T-helper 2 cell treated with Interferon-gamma antibody and Interleukin-4, amounts not matched to agents 5 μg/mL and 100 μg/mL, for 36 hours (primary cell): ENCODE data around the gene GSE1.

ENCODE experiments used
- DNase-seq: peaks from one replicate; pipeline ENCODE4 v3.0.0; 2021; ENCODE audit warnings: low spot score
- H3K27ac Mint-ChIP-seq: one replicate; pipeline ENCODE4 v1.8.0; 2021; ENCODE audit warnings: mild to moderate bottlenecking, mixed read lengths
- H3K27me3 Mint-ChIP-seq: one replicate; pipeline ENCODE4 v1.8.0; 2021; ENCODE audit warnings: low read depth, mixed read lengths
- H3K36me3 Mint-ChIP-seq: one replicate; pipeline ENCODE4 v1.8.0; 2021; ENCODE audit warnings: low read depth, mixed read lengths
- H3K4me1 Mint-ChIP-seq: one replicate; pipeline ENCODE4 v1.8.0; 2021; ENCODE audit warnings: low read depth, mixed read lengths
- H3K4me3 Mint-ChIP-seq: one replicate; pipeline ENCODE4 v1.8.0; 2022; ENCODE audit warnings: mild to moderate bottlenecking, moderate library complexity, mixed read lengths
- H3K9me3 Mint-ChIP-seq: one replicate; pipeline ENCODE4 v1.8.0; 2021; ENCODE audit warnings: mixed read lengths

The GSE1 gene

DNA sequence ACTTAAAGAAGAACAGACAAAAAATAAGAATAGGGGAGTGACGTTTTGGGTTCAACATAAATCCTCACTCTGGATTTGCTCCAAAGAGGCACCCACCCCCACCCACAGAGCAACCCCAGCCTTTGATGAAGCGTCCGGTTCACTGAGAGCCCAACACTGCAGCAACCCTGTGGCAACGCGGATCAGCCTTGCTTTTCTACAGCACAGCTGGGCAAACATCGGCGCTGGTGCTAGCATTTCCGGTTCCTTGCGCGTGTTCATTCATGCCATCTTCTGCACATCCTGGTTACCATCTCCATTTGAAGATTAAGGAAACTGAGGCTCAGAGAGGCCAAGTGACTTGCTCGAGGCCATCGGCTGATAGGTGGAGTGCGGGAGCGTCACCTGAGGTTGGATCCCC, 84.3 kb downstream of the GSE1 start:
- Mint-ChIP-seq H3K27me3 (no peaks in the 10 kb centered on the region), H3K4me1 (no peaks in the 10 kb centered on the region), H3K9me3 (no peaks in the 10 kb centered on the region), H3K4me3 (no peak overlapping the region), H3K36me3 (no peaks in the 10 kb centered on the region), H3K27ac (no peak overlapping the region)
- DNase-seq = no peak

DNA sequence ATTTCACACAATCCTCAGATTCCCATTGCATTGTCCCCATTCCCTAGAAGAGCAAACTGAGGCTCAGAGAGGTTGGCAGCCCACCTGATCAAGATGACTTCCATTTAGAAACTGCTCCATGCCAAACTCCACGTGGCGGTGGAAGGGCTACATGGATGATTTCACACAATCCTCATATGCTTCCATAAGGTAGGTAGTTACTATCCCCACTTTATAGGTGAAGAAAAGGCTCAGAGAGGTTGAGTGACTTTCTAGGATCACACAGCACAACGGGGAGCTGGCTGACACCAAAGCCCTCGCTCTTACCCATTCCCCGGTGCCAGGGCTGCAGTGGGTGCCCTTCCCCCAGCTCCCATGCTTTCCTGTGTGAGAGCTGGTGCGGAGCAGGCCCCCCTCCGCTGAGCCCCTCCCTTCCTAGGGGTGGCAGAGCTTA, 85.4 kb downstream of the GSE1 start:
- DNase-seq = no peak
- Mint-ChIP-seq H3K4me1 (no peaks in the 10 kb centered on the region), H3K4me3 (no peak overlapping the region), H3K9me3 (no peaks in the 10 kb centered on the region), H3K36me3 (no peaks in the 10 kb centered on the region), H3K27ac (no peak overlapping the region), H3K27me3 (no peaks in the 10 kb centered on the region)

DNA sequence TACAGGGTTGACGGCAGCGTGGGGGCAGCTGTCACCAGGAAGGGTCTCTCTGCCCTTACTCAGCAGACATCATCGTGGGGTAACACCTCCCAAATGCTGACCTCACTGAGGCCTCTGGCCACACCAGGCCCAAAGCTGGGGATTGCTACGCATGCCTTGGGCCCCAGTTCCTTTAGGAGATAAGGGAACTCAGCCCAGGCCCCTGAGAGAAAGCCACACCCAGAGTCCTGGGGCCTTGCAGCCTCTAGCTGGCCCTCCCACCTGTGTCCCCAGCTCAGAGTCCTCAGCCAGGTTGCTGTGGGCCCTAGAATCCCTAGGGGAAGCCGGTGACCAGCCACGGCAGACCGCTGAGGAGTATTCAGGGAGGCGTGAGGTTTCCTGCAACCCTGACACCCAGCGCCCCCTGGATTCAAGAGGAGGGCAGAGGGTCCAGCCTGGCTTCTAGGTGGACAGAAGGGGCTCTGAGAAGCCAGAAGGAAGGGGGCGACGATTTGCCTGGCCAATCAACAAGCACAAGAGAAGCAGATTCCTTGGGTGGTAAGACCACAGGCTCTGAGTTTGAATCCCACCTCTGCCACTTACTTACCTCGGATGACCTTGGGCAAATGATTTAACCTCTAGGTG, 85.9 kb downstream of the GSE1 start:
- Mint-ChIP-seq H3K27me3 (no peaks in the 10 kb centered on the region), H3K9me3 (no peaks in the 10 kb centered on the region), H3K36me3 (no peaks in the 10 kb centered on the region), H3K27ac (no peak overlapping the region), H3K4me1 (no peaks in the 10 kb centered on the region), H3K4me3 (no peak overlapping the region)
- no peak for DNase-seq

DNA sequence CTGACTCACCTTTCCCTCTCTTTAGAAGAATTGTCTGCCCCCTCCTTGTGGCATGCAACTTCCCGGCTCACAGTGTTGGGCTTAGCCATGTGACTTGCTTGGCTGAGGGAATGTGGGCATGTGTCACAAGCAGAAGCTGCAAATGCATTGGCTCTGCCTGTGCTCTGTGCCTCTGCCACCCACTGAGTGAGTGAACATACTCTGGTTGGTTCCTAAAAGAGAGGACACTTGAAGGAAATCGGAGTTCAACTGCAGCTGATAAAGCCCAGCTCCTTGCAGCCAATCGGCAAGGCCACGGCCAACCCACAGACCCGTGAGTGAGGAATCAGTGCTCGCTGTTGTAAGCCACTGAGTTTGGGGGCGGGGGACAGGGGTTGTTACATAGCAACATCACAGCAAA, 86.5 kb downstream of the GSE1 start:
- H3K36me3 Mint-ChIP-seq = no peaks in the 10 kb centered on the region
- H3K27me3 Mint-ChIP-seq = no peaks in the 10 kb centered on the region
- H3K9me3 Mint-ChIP-seq = no peaks in the 10 kb centered on the region
- DNase-seq = no peak
- H3K4me3 Mint-ChIP-seq = no peak overlapping the region
- H3K27ac Mint-ChIP-seq = no peak overlapping the region
- H3K4me1 Mint-ChIP-seq = no peaks in the 10 kb centered on the region

DNA sequence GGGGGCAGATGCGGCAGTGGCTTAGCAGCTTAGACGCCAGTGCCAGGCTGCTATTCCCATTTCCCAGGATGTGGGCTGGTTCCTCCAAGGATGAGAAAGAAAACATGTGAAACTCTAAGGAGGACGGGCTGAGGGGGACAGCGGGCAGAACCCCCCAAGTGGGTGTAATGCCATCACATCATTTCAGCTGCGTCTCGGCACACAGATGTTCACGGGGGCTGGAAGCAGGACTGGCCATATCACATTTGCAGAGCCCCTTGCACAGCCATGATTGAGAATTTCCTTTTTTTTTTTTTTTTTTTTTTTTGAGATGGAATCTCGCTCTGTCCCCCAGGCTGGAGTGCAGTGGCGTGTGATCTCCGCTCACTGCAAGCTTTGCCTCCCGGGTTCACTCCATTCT, 90.9 kb downstream of the GSE1 start:
- Mint-ChIP-seq H3K4me3 (no peak overlapping the region), H3K4me1 (no peaks in the 10 kb centered on the region), H3K27ac (no peak overlapping the region), H3K27me3 (no peaks in the 10 kb centered on the region), H3K36me3 (no peaks in the 10 kb centered on the region), H3K9me3 (no peaks in the 10 kb centered on the region)
- no peak for DNase-seq

DNA sequence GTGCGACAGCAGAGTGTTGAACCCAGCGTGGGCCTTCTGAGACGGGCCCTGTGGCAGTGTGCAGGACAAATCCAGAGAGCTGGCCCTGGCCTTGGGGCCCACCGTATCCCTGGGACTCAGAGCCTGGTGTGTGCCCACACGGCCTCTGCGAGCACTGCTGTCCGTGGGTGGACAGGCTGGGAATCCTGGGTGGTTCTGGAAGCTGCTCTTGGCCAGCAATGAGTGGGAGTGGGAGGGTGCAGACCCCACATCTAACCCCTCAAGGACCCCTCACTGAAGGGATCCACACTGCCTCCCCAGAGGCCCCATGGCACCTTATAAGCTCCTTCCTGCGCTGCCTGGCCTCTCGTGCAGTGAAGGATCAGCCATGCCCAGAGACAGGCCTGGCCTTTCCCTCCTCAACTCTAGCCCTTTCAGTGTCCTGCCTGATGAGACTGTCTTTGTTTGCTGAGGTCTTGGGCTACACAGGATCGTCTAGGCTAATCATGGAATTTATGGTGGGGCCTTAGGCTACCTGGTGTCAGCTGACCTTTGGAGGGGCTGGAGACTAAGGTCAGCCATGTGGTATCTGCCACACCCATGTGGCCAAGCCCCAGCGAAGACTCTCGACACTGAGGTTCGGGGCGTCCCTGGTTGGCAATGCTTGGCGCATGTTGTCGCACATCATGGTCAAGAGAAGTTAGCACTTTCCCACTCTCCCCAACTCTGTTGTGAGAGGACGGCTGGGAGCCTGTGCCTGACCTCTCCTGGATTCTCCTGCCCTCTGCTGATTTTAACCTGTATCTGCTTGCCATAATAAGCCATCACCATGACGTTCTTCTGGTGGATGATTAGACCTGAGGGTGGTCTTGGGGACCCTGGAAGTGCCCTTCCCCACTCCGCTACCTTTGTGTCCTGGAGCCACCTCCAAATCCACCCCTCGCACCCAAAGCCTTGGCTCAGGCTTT, 92.1 kb downstream of the GSE1 start:
- Mint-ChIP-seq H3K27ac (no peak overlapping the region), H3K36me3 (no peaks in the 10 kb centered on the region), H3K9me3 (no peaks in the 10 kb centered on the region), H3K4me3 (no peak overlapping the region), H3K4me1 (no peaks in the 10 kb centered on the region), H3K27me3 (no peaks in the 10 kb centered on the region)
- DNase-seq = no peak

DNA sequence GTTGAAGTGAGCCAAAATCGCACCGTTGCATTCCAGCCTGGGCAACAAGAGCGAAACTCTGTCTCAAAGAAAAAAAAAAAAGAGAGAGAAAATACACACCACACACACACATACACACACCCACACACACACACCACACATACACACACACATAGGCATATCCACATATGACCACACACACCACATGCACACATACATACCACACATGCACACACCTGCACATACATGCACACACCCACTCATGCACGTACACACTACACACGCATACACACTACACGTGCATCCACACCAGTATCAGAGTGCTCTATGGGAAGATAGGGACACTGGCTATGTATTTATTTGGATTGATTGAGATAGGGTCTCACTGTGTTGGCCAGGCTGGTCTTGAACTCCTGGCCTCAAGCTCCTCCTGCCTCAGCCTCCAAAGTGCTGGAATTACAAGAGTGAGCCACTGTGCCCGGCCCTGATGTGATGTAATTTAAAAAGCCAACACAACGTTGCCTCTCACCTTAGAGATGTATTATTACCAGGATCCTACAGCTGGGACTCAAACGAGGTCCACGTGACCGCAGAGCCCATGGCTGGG, 93.4 kb downstream of the GSE1 start:
- Mint-ChIP-seq H3K4me1 (no peaks in the 10 kb centered on the region), H3K36me3 (no peaks in the 10 kb centered on the region), H3K4me3 (no peak overlapping the region), H3K27me3 (no peaks in the 10 kb centered on the region), H3K9me3 (no peaks in the 10 kb centered on the region), H3K27ac (no peak overlapping the region)
- no peak for DNase-seq

DNA sequence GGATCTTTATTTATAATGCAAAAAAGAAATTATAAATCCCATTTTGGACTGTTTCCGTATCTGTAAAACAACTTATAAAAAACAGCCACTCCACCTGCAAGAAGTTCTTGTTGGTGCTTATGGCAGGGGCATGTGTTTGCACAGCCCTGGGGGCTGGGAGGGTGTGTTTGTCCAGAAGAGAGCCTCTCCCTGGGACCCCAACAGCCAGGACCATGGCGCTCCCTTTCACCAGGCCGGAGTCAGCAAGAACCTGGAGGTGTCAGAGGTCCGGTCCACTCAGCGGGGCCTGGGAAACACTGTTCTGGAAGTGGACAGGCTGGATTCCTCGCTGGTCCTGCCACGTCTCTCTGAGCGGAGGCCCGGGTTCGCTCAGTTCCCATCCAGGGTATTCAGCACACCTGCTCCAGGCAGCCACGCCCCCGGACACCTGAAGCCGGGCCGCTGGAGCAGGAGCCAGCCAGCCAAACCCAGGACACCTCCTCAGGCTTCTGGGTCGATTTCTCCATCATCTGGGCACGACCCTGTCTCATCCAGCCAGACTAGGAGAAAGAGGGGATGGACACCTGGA, 94.5 kb downstream of the GSE1 start:
- Mint-ChIP-seq H3K4me1 (no peaks in the 10 kb centered on the region), H3K4me3 (no peak overlapping the region), H3K9me3 (no peaks in the 10 kb centered on the region), H3K36me3 (no peaks in the 10 kb centered on the region), H3K27ac (no peak overlapping the region), H3K27me3 (no peaks in the 10 kb centered on the region)
- no peak for DNase-seq

DNA sequence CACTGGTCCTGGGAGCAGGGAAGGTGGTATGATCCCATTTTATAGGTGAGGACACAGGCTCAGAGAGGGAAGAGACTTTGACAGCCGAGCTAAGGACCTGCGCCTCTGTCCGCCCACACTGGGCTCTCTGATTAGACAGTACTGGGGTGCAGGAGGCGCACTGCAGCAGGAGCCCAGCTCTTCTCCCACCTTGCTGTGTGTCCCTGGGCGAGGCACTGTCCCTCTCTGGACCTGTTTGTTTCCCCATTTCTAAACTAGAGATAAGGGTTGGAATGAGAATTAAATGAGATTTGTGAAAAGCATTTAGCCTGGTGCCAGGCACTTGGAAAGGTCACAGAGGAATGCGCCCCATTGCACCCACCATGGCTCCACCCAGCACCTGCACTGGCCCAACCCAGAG, 95.2 kb downstream of the GSE1 start:
- DNase-seq = no peak
- Mint-ChIP-seq H3K4me1 (no peaks in the 10 kb centered on the region), H3K9me3 (no peaks in the 10 kb centered on the region), H3K27me3 (no peaks in the 10 kb centered on the region), H3K4me3 (no peak overlapping the region), H3K27ac (no peak overlapping the region), H3K36me3 (no peaks in the 10 kb centered on the region)

DNA sequence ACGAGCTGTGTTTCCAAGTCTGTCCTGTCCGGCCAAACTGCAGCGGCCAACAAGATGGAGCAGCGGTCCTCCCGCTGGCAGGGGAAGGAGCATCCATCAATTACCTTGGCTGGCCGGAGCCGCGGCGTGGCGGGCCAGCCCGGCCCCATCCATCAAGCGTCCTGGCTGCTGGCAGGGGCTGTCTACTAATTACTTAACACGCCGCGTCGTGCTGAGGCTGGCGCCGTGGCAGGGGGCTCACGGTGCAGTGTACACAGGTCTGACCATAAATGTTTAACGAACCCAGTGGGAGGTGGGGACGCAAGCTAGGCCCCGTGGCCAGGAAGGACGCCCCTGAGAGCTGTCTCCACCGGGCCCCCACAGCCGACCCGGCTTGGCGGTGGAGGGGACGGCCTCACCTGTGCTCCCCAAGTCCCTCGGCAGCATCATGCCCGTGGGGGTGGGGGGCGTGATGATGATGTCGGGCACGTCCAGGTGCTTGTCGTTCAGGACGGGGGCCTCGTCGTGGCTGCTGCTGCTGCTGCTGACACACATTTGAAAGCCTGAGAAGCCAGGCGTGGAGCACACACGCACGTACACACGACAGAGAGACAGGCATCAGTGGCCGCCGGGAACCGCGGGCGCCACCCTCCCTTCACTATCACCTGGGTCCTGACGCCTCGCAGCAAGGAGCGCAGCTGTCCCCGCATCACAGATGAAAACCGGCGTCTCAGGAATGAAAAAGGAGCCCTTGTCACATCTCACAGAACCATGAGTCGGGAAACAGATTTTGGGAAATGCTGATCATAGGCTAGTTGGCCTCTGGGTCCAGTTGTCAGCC, 96.9 kb downstream of the GSE1 start:
- no peak for DNase-seq
- Mint-ChIP-seq H3K36me3 (no peaks in the 10 kb centered on the region), H3K9me3 (no peaks in the 10 kb centered on the region), H3K4me1 (no peaks in the 10 kb centered on the region), H3K27me3 (peaks cover under 1% of the 10 kb centered on the region), H3K27ac (no peak overlapping the region), H3K4me3 (no peak overlapping the region)

DNA sequence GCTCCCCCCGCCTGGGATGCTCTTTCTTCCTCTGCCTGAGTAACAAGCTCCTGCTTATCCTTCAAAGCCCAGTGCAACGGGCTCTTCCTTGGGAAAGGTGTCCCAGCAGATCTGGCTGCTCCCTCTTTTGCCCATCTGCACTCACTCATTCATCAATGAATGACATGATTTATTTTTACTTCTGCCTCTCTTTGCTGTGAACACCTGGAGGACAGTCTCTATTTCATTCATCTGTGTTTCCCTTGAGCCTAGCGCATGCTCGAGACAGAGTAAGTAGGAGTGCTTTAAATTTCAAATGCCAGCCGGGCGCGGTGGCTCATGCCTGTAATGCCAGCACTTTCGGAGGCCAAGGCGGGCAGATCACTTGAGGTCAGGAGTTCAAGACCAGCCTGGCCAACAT, 97.6 kb downstream of the GSE1 start:
- no peak for DNase-seq
- no peak overlapping the region for H3K4me3 Mint-ChIP-seq
- no peak overlapping the region for H3K27ac Mint-ChIP-seq
- H3K27me3 Mint-ChIP-seq = peaks cover 8% of the 10 kb centered on the region
- no peaks in the 10 kb centered on the region for H3K36me3 Mint-ChIP-seq
- no peaks in the 10 kb centered on the region for H3K9me3 Mint-ChIP-seq
- no peaks in the 10 kb centered on the region for H3K4me1 Mint-ChIP-seq

DNA sequence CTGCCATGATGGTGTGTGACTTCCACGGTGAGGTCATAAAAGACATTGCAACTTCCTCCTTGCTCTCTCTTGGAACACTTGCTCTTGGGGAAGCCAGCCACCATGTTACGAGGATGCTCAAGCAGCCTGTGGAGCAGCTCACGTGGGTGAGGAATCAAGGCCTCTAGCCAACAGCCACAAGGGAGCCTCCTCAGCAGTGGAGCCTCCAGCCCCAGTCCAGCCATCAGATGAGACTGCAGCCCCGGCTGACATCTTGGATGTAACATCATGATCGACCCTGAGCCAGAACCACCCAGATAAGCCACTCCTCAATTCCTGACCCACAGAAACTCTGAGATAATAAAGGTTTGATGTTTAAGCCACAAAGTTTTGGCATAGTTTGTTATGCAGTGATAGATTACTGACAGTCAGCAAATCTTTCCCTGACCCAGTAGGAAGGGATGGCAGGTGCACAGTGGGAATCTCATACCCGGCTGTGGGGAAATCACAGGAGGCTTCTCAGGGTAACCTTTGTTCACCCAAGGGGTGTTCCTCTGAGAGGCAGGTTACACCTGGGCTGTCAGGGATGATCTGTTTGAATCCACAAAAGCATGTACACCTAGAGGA, 99.0 kb downstream of the GSE1 start:
- H3K4me3 Mint-ChIP-seq = no peak overlapping the region
- H3K9me3 Mint-ChIP-seq = no peaks in the 10 kb centered on the region
- no peaks in the 10 kb centered on the region for H3K4me1 Mint-ChIP-seq
- H3K27ac Mint-ChIP-seq = no peak overlapping the region
- H3K36me3 Mint-ChIP-seq = no peaks in the 10 kb centered on the region
- H3K27me3 Mint-ChIP-seq = peaks cover 17% of the 10 kb centered on the region
- DNase-seq = no peak

DNA sequence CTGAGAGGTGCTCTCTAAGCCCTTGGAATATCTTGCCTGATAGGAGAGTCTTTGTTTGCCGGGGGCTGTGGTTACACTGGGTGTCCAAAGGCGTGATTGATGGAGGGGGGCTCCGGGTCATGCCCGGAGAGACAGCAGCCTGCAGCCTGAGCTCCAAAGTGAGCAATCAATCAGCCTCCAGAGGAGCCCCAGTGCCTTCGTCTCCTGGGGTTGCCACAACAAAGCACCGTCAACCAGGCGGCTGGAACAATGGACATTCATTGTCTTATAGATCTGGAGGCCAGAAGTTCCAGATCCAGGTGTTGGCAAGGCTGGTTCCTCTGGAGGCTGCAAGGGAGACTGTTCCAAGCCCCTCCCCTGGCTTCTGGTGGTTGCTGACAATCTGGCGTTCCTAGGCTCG, 99.7 kb downstream of the GSE1 start:
- H3K27ac Mint-ChIP-seq = no peak overlapping the region
- no peaks in the 10 kb centered on the region for H3K36me3 Mint-ChIP-seq
- no peaks in the 10 kb centered on the region for H3K9me3 Mint-ChIP-seq
- DNase-seq = no peak
- no peaks in the 10 kb centered on the region for H3K4me1 Mint-ChIP-seq
- peaks cover 17% of the 10 kb centered on the region for H3K27me3 Mint-ChIP-seq
- H3K4me3 Mint-ChIP-seq = no peak overlapping the region
